Mucosa of stomach (tissue), 1 donor: ENCODE data around the gene VAMP5.
"Not testable (repeated sequence)": the region's sequence is repeated elsewhere in the genome, so short reads cannot be mapped to it uniquely, and the experiment has no call there.

Source experiments
- H3K27me3 ChIP-seq: one replicate; pipeline ENCODE4 v1.7.0; 2013; ENCODE audit warnings: mild to moderate bottlenecking, low read length; ENCODE audit not compliant: control insufficient read depth, insufficient read depth
- H3K36me3 ChIP-seq: one replicate; pipeline ENCODE4 v1.7.0; 2013; ENCODE audit warnings: low read length; ENCODE audit not compliant: control insufficient read depth, insufficient read depth
- H3K4me1 ChIP-seq: one replicate; pipeline ENCODE4 v1.7.0; 2013; ENCODE audit warnings: mild to moderate bottlenecking, low read length; ENCODE audit not compliant: control insufficient read depth, insufficient read depth
- H3K4me3 ChIP-seq: one replicate; pipeline ENCODE4 v1.7.0; 2013; ENCODE audit warnings: low read length
- H3K9ac ChIP-seq: one replicate; pipeline ENCODE4 v1.7.0; 2013; ENCODE audit warnings: mild to moderate bottlenecking, low read length, moderate library complexity
- H3K9me3 ChIP-seq: one replicate; pipeline ENCODE4 v1.7.0; 2013; ENCODE audit warnings: mild to moderate bottlenecking, low read length, moderate library complexity; ENCODE audit not compliant: control insufficient read depth
- donor health status: Pancreatic carcinoma.

Gene VAMP5

DNA sequence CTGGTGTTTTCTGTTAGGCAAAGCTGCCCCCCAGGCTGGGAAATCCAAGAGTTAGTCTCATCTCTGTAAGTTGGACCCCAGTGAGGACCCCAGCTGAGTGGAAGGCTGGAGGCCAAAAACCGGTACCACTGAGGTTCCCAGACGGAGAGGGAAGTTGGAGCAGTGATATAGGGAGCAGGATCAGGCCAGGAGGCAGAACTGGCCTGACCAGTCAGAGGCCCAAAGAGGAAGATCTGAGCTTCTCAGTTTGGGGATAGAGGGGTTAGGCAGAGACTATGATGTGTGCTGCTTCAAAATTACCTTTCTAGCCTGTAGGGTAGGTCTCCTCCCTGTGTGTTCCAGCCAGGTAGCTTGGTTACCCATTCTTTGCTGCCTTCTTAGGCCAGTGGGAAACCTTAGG lies 6.7 kb downstream of the VAMP5 start:
- no peak overlapping the region for H3K4me3 ChIP-seq

DNA sequence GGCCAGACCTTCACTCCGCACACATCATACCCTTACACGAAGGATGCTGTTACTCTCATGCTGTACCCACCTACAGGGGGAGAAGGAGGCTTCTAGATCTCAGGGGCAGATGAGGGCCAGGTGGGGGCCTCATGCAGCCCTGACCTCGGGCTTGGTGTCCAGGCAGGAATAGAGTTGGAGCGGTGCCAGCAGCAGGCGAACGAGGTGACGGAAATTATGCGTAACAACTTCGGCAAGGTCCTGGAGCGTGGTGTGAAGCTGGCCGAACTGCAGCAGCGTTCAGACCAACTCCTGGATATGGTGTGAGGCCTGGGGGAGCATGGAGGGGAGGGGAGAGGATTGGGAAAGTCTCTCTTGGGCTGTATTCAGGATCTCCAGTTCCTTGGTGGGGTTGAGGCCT lies 7.3 kb downstream of the VAMP5 start:
- no peaks in the 10 kb centered on the region for H3K9me3 ChIP-seq
- H3K36me3 ChIP-seq, result no peaks in the 10 kb centered on the region
- peaks cover 50% of the 10 kb centered on the region for H3K4me1 ChIP-seq

More for the DNA sequence above, 6.7 kb downstream of the VAMP5 start:
- Histone ChIP-seq H3K27me3 (no peaks in the 10 kb centered on the region), H3K4me1 (peaks cover 50% of the 10 kb centered on the region), H3K36me3 (no peaks in the 10 kb centered on the region), H3K9me3 (no peaks in the 10 kb centered on the region), H3K9ac (no peak overlapping the region)

DNA sequence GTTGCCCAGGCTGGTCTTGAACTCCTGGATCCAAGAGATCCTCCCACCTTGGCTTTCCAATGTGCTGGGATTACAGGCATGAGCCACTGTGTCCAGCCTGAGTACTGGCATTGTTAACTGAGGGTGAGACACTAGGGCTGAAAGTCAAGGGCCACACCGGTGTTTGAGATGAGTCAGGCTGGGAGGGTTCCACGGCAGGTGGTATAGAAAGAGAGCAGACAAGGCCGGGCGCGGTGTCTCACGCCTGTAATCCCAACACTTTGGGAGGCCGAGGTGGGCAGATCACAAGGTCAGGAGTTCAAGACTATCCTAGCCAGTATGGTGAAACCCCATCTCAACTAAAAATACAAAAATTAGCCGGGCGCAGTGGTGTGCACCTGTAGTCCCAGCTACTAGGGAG lies 8.1 kb downstream of the VAMP5 start:
- not testable (repeated sequence) for H3K9ac ChIP-seq, H3K4me3 ChIP-seq, H3K36me3 ChIP-seq, H3K9me3 ChIP-seq, H3K27me3 ChIP-seq
- H3K4me1 ChIP-seq, result peaks cover 52% of the 10 kb centered on the region

More for the DNA sequence above, 7.3 kb downstream of the VAMP5 start:
- Histone ChIP-seq H3K9ac (no peak overlapping the region), H3K27me3 (no peaks in the 10 kb centered on the region), H3K4me3 (no peak overlapping the region)

DNA sequence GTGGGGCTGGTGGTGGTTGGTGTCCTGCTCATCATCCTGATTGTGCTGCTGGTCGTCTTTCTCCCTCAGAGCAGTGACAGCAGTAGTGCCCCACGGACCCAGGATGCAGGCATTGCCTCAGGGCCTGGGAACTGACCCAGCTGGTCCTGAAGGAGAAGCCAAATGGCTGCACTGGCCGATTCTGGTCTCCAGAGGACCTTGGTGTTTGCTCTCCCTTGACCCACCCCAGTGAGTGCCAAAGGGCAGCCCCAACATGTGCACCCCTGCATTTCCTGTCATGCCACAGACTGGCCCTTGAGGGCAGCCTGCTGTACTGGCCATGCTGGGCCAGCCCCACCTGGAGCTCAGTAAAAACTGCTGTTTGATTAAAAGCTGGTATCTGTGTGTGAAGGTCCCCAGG lies 8.8 kb downstream of the VAMP5 start:
- H3K9ac ChIP-seq, result no peak overlapping the region
- H3K36me3 ChIP-seq, result no peaks in the 10 kb centered on the region
- no peak overlapping the region for H3K4me3 ChIP-seq
- no peaks in the 10 kb centered on the region for H3K9me3 ChIP-seq
- H3K4me1 ChIP-seq, result peaks cover 47% of the 10 kb centered on the region
- no peaks in the 10 kb centered on the region for H3K27me3 ChIP-seq

DNA sequence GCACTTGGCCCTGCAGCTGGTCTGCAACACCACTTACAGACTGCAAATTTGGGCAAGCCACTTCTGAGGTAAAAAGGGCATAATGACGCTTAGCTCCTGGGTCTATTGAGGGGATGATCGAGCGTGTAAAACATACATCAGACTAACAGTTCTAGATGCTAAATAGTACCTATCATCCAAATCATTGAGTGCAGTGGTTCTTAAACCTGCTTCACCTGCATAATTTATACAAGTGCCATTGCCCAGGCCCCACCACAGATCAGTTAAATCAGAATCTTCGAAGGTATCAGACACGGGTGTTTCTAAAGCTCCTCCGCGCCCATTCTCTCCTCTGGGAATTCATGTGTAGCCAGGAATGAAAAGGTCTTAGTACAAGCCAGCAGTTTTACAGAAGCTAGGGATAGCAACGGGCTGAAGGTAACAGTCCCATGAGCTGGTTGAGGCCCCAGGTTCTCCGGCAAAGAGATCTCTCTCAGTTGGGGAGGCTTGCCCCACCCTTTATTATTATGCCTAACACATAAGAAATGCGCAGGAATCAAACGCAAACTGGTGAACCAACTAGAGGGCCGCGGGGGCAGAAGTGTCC lies 10.6 kb downstream of the VAMP5 start:
- peak overlapping the region; percentile 99 for H3K4me3 ChIP-seq
- peak overlapping the region; percentile 99 for H3K9ac ChIP-seq
- peaks cover 44% of the 10 kb centered on the region for H3K4me1 ChIP-seq
- peaks cover 6% of the 10 kb centered on the region for H3K36me3 ChIP-seq
- H3K27me3 ChIP-seq, result no peaks in the 10 kb centered on the region
- H3K9me3 ChIP-seq, result no peaks in the 10 kb centered on the region

DNA sequence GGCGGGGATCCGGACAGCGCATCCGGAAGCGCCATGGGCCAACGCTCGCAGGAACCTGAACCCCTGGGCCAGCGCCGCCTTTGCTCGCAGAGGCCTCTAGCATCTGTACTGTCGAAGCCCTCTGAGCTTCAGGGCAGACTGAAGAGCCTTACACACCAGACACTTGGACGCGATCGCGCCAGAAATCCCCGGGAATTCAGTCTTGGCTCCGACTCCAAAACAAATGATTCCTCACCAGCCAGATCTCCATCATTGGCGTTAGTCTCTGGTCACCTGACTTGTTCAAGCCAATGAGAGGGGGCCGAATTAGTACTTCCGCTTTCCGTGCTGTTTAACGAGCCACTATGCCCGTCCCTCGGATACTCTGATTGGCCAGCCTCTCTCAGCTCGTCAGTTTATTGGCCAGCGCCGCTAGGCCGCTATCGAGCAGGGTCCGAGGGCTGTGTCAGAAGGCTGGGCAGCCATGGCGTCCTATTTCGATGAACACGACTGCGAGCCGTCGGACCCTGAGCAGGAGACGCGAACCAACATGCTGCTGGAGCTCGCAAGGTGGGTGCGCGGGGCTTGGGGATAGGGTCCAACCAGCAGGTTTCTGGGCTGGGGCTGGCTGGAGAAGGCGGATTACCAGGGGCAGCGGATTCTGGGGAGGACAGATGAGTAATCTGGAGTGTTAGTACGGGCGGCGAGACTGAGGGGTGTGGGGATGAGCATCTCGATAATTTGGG lies 11.2 kb downstream of the VAMP5 start, which contains the start of gene RNF181:
Gene RNF181 (plus strand): TSS at position 445 of the 725 bp plus-strand sequence. CDS start 19 bp downstream, at position 464.
- Histone ChIP-seq H3K27me3 (no peaks in the 10 kb centered on the region), H3K4me1 (peaks cover 38% of the 10 kb centered on the region), H3K4me3 (peak within 1 kb of the TSS; percentile 99), H3K36me3 (peaks cover 6% of the 10 kb centered on the region), H3K9me3 (no peaks in the 10 kb centered on the region), H3K9ac (peak within 1 kb of the TSS; percentile 99)

DNA sequence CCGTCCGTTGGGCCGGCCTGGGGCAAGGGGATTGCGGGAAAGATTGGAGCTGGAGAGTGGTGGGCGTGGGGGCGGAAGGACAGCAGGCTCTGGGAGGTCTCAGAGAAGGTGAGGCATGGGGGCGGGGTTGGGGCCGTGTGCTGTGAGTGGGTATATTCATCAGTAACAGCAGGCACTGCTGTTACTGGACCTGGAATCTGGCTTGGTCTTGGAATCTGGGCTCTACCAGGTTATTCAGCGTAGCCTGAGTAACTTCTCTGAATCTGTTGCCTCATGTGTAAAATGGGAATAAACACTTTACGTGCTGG lies 11.7 kb downstream of the VAMP5 start:
- Histone ChIP-seq H3K4me1 (peaks cover 32% of the 10 kb centered on the region), H3K4me3 (peak overlapping the region; percentile 99), H3K9ac (peak overlapping the region; percentile 99), H3K27me3 (no peaks in the 10 kb centered on the region), H3K36me3 (peaks cover 6% of the 10 kb centered on the region), H3K9me3 (no peaks in the 10 kb centered on the region)

DNA sequence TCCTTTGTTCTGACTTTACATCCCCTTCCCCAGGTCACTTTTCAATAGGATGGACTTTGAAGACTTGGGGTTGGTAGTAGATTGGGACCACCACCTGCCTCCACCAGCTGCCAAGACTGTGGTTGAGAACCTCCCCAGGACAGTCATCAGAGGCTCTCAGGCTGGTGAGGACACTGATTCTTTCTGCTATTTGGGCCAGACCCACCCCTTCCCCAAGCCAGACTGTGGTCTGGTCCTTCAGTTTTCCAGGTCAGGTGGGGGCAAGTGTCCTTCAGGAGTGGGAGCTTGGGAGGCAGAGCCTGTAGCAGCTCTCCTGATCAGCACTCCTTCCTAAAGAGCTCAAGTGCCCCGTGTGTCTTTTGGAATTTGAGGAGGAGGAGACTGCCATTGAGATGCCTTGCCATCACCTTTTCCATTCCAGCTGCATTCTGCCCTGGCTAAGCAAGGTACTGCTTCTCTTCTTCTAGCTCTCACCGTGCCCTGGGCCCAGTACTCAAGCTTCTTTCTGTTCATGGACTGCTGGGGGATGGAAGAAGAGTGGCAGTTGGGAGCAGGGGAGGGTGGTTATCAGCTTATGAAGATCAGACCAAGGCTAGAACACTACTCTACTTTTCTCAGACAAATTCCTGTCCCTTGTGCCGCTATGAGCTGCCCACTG lies 12.4 kb downstream of the VAMP5 start:
- Histone ChIP-seq H3K27me3 (no peaks in the 10 kb centered on the region), H3K9ac (peak overlapping the region; percentile 99), H3K4me1 (peaks cover 31% of the 10 kb centered on the region), H3K4me3 (peak overlapping the region; percentile 99), H3K36me3 (peaks cover 6% of the 10 kb centered on the region), H3K9me3 (no peaks in the 10 kb centered on the region)

DNA sequence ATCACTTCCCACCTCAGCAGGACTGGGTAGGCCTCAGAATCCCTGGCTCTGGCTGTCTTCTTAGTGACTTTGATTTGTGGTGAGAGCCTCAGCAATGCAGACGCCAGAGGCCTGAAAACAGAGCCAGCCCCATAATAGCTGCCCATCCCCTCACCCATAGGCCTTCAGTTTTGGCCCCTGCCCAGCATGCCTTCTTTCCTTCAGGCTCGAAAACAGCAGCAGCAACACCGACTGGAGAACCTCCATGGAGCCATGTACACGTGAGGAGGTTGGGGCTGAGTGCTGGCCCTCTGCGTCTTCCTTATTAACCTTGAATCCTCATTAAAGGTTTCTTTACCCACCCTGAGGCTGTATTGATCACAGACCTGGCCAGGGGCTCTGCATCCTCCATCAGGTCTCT lies 13.0 kb downstream of the VAMP5 start:
- H3K36me3 ChIP-seq, result peaks cover 6% of the 10 kb centered on the region
- no peak overlapping the region for H3K9ac ChIP-seq
- no peaks in the 10 kb centered on the region for H3K9me3 ChIP-seq
- no peak overlapping the region for H3K4me3 ChIP-seq
- peaks cover 28% of the 10 kb centered on the region for H3K4me1 ChIP-seq
- no peaks in the 10 kb centered on the region for H3K27me3 ChIP-seq

DNA sequence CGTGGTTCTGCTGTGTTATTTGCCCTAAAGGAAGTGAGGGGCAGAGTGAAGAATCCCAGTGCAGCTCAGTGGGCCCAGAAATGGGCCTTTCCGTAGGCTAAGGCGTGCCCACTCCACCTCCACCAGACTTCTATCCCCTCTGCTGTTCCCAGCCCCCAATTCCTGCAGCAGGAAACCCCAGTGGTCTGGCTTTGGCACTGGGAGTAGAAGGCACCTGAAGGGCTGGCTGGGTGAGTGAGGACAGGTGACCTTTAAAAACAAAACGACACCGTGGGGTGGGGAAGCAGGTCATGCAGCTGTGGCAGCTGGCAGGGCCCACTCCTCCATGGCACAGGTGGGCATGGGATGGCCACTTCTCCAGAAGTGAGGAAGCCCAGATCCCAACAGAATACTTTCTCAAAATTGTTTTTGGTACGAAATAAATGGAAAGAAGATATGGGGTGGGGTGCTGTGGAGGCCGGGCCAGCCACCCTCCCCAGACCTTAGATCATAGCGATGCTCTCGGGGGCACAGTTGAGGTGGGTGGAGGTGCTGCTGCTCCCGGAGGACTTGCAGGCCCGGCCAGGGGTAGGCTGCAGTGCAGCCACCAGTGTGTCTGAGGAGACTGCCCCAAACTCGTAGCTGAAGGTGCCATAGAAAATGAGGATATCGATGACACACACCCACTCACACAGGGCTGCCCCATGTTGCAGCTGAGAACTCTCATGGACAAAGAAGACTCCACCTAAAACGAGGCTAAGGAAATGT lies 14.5 kb downstream of the VAMP5 start:
- Histone ChIP-seq H3K36me3 (peaks cover 6% of the 10 kb centered on the region), H3K9me3 (no peaks in the 10 kb centered on the region), H3K27me3 (no peaks in the 10 kb centered on the region), H3K4me1 (peaks cover 28% of the 10 kb centered on the region), H3K9ac (no peak overlapping the region), H3K4me3 (no peak overlapping the region)

DNA sequence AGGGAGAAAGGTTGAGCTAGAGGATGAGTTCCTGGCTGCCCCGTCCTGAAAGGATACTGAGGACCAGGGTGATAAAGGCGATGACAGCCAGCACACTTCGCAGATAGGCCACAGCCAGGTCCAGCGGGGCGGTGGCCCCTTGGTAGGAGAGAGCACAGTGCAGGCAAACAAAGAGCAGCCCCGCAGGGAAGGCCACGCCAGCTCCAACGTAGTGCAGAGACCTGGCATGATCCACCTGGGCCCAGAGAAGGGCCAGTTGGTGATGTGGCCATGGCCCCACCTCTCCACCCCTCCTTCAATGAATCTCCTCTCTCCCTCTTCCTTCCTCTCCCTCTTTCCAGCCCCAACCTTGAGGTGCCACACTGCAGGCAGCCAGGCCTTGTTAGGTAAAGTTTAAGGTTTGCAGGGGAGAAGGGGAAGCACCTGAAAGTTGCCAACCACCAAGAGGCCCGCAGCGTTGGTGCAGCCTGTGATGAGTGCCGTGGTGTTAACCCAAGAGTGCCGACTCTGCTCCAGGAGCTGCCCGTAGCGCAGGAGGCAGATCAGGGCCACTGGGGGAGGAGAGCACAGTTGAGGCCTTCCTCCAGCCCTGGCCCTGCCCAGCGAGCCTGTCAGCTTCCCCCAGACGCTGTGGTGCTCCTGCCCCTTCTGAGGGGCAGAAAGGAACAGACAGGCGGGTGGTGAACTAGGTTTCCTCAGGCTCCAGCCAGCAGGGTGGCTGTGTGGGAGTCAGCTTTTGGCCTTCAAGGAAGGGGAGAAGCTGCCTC lies 15.4 kb downstream of the VAMP5 start:
- Histone ChIP-seq H3K4me1 (peaks cover 23% of the 10 kb centered on the region), H3K9me3 (no peaks in the 10 kb centered on the region), H3K9ac (no peak overlapping the region), H3K4me3 (no peak overlapping the region), H3K27me3 (no peaks in the 10 kb centered on the region), H3K36me3 (peaks cover 6% of the 10 kb centered on the region)
